ENCODE measurements around the gene CYP26C1.
A peak's percentile ranks its signal among the peaks of the same experiment; 100 is the strongest.

The CYP26C1 gene

DNA sequence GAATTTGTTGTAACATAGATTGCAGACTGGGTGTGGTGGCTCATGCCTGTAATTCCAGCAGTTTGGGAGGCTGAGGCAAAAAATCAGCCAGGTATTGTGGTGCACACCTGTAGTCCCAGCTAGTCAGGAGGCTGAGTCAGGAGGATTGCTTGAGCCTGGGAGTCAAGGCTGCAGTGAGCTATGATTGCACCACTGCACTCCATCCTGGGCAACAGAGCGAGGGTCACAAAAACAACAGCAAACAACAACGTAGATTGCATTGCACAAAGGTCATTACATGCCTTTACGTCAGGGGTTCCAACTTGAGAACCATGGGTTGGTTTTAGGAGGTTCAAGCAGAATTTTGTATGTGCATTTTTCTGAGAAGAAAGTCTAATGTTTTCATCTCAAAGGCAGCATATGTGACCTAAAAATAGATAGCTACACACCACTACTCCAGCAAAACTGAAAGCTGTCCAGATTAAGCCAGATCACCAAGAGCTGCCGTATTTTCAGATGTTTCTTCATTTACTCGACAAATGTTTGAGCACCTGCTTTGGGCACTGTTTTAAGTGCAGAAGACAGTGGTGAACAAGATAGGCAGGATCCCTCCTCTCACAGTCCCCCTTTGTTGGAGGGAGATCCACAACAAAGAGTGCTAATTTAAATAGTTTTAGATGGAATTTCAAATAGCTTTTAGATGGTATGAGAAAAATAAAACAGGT is 28.3 kb upstream of the CYP26C1 start:
- FAIRE-seq (no peak), DNase-seq (ENCODE audit: insufficient read length, low spot score) (no peak)
- TF ChIP-seq, protein P1, sequence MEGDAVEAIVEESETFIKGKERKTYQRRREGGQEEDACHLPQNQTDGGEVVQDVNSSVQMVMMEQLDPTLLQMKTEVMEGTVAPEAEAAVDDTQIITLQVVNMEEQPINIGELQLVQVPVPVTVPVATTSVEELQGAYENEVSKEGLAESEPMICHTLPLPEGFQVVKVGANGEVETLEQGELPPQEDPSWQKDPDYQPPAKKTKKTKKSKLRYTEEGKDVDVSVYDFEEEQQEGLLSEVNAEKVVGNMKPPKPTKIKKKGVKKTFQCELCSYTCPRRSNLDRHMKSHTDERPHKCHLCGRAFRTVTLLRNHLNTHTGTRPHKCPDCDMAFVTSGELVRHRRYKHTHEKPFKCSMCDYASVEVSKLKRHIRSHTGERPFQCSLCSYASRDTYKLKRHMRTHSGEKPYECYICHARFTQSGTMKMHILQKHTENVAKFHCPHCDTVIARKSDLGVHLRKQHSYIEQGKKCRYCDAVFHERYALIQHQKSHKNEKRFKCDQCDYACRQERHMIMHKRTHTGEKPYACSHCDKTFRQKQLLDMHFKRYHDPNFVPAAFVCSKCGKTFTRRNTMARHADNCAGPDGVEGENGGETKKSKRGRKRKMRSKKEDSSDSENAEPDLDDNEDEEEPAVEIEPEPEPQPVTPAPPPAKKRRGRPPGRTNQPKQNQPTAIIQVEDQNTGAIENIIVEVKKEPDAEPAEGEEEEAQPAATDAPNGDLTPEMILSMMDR (IDR thresholded peaks at IDR 0.05; ENCODE audit: insufficient read depth, missing control alignments), result no peak

DNA sequence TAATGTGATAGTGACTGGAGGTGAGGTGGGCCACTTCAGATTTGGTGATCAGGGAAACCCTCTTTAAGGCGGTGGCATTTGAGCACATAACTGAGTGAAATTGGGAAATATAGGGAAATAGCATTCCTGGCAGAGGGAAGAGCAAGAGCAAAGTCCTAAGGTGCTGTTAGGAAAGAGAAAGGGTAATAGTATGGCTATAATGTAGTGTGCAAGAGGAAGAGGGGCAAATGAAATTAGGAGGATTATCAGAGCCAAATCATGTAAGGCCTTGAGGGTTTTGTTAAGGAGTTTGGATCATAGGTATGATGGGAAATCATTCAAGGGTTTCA is 27.8 kb upstream of the CYP26C1 start:
- no peak for DNase-seq (ENCODE audit: insufficient read length, low spot score)
- TF ChIP-seq, protein P1 (IDR thresholded peaks at IDR 0.05; ENCODE audit: insufficient read depth, missing control alignments), result no peak
- no peak for FAIRE-seq

DNA sequence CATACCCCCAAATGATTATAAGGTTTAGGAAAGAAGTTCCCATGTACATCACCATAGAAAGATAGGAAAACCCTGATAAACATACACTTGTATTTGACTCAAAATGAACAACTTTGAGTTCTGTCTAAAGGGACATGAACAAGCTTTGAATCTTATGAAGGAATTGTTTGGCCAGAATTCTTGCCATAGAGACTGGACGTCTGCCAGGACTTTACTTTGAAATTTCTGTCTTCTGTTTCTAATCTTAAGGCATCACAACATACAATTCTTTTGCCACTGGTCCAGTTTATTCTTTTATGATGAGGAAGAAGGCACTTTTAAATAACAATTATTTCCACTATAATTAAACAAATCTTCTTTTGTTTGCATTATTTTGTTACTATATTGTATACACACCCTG is 26.2 kb upstream of the CYP26C1 start:
- DNase-seq (ENCODE audit: insufficient read length, low spot score) (no peak), FAIRE-seq (no peak)
- TF ChIP-seq, protein P1 (IDR thresholded peaks at IDR 0.05; ENCODE audit: insufficient read depth, missing control alignments), result no peak

DNA sequence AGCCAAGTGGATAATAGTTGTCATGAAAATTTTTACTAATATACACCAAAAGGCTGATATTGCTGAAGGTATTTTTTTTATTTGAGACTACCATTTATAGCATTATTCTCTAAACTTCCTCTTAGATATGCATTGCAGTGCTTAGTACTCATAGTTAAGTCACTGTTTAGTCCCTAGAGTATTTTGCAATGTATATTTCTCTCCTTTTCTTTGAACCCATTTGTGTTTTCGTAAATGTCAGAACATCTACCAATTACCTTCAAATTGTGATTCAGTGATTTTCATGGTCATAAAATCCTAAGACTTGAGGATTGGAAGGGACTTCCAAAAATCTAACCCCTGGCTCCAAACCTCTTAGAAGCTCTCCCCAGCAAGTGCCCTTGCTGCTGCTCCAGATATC is 21.5 kb upstream of the CYP26C1 start:
- DNase-seq (ENCODE audit: insufficient read length, low spot score), result no peak
- TF ChIP-seq, protein P1 (IDR thresholded peaks at IDR 0.05; ENCODE audit: insufficient read depth, missing control alignments), result no peak
- no peak for FAIRE-seq

DNA sequence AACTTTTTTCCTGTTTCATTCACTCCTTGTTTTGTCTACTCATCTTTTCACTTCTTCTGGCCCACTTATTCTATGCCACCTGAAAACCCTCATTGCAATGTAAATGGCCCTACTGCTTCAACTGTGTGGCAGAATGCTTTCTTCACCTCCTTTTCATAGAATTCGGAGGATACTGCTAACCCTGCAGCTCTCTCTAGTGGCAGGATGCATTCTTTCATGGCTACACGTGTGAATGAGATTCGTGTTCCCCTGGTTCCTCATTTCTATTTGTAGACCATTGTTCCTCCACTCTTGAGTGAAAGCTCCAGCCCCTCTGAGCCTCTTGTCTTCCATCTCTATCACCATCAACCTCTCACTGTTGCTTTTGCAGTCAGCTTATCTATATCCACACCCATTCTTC is 20.9 kb upstream of the CYP26C1 start:
- DNase-seq (ENCODE audit: insufficient read length, low spot score) (no peak), FAIRE-seq (no peak)
- TF ChIP-seq, protein P1 (IDR thresholded peaks at IDR 0.05; ENCODE audit: insufficient read depth, missing control alignments), result peak; percentile 42

DNA sequence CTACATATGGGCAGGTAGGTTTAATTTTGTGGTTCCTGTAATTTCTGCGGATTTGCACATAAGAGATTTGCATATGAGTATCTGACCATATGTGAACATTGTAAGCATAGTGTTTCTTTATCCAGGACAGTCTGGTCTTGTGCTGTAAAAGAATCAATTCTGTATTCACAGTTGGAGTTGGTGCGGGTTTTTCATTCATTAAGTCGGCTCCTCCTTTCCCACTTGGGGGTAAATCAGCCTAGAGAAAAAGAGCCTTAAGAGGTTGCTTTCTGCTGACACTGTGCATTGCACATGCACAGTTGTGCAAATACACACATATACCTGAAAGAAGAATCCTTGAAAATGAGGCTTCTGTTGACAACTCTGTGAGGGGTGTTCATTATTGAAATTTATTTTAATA is 6.1 kb upstream of the CYP26C1 start:
- DNase-seq (ENCODE audit: insufficient read length, low spot score) (no peak), FAIRE-seq (no peak)
- TF ChIP-seq, protein P1 (IDR thresholded peaks at IDR 0.05; ENCODE audit: insufficient read depth, missing control alignments), result no peak

DNA sequence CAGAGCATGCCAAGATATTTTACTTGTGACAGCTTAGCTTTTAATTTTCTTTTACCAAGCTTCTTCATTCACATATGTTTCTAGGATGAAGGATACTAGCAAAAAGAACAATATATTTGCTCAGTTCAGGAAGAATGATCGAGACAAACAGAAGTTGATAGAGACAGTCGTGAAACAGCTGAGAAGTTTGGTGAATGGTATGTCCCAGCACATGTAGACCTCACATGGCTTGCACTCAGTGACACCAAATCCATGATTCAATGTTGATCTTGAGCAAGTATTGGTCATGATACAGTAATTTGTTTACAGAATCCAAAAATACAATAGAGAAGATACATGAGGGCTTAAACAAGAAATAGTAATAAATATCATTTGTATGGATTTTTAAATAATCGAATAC is 2.5 kb upstream of the CYP26C1 start:
- TF ChIP-seq, protein P1 (IDR thresholded peaks at IDR 0.05; ENCODE audit: insufficient read depth, missing control alignments), result no peak
- no peak for DNase-seq (ENCODE audit: insufficient read length, low spot score)
- no peak for FAIRE-seq

Data from D721Med (cell line).